ENCODE measurements around the gene RAD9A.

- TF ChIP-seq POLR2A (IDR thresholded peaks at IDR 0.05) (no peak), POLR2AphosphoS5 (IDR thresholded peaks at IDR 0.05) (no peak), CTCF (IDR thresholded peaks at IDR 0.05) (no peak), EP300 (IDR thresholded peaks at IDR 0.05) (no peak)
These were observed 8.6 kb downstream of the RAD9A start for GRCh38 chr11:67400251-67400941.
